Dermis microvascular lymphatic vessel endothelial cell (primary cell): ENCODE data around the gene BBOX1. TPM values are rescaled to one million over a fixed set of nuclear protein-coding genes. Genes with fewer than 3 reads are reported as not detected.

Experiments used
- total RNA-seq: library from RNA; depleted of rRNA; stranded (reverse); fragments of >200 nt; gene quantifications from 2 replicates; pipeline ENCODE4 v1.2.1, GENCODE V29; 2014

Gene BBOX1
- total RNA-seq, 1 donor from 2014 or later, result not detected

Other genes with a start within 250 kb of the BBOX1 start
- gene FIBIN, start 46.7 kb upstream of the BBOX1 start, total RNA-seq, result not detected in 2 replicates